ENCODE data around the gene SARM1.

Gene SARM1

GRCh38 chr17:28368915-28369683 is 2.4 kb upstream of the SARM1 start:
- no peak for DNase-seq (ENCODE audit: low spot score)

GRCh38 chr17:28369684-28370034 is 1.8 kb upstream of the SARM1 start:
- no peak for DNase-seq (ENCODE audit: low spot score)

- DNase-seq (ENCODE audit: low spot score): no peak
Observed at GRCh38 chr17:28370035-28370743, 1.3 kb upstream of the SARM1 start, which contains the start of gene VTN. Gene VTN (minus strand): TSS chr17:28370307. CDS start chr17:28370203, 104 bp downstream.

- no peak for DNase-seq (ENCODE audit: low spot score)
Observed at GRCh38 chr17:28370744-28371103, 770 bp upstream of the SARM1 start.

- DNase-seq (ENCODE audit: low spot score): no peak
Observed at GRCh38 chr17:28372203-28372944, 880 bp downstream of the SARM1 start.

- DNase-seq (ENCODE audit: low spot score): no peak
Observed at GRCh38 chr17:28372945-28373274, 1.4 kb downstream of the SARM1 start.

- DNase-seq (ENCODE audit: low spot score): no peak
Observed at GRCh38 chr17:28379814-28380801, 8.6 kb downstream of the SARM1 start.

GRCh38 chr17:28381141-28381825 is 9.8 kb downstream of the SARM1 start:
- no peak for DNase-seq (ENCODE audit: low spot score)

- no peak for DNase-seq (ENCODE audit: low spot score)
Observed at GRCh38 chr17:28384281-28385036, 13.0 kb downstream of the SARM1 start.

GRCh38 chr17:28385037-28385400 is 13.5 kb downstream of the SARM1 start:
- no peak for DNase-seq (ENCODE audit: low spot score)

GRCh38 chr17:28385406-28385805 is 13.9 kb downstream of the SARM1 start:
- DNase-seq (ENCODE audit: low spot score): no peak

- no peak for DNase-seq (ENCODE audit: low spot score)
Observed at GRCh38 chr17:28386391-28386790, 14.9 kb downstream of the SARM1 start.

- no peak for DNase-seq (ENCODE audit: low spot score)
Observed at GRCh38 chr17:28388106-28388505, 16.6 kb downstream of the SARM1 start.

- DNase-seq (ENCODE audit: low spot score): no peak
Observed at GRCh38 chr17:28390141-28390540, 18.6 kb downstream of the SARM1 start.

GRCh38 chr17:28390563-28390962 is 19.1 kb downstream of the SARM1 start:
- DNase-seq (ENCODE audit: low spot score): no peak

- DNase-seq (ENCODE audit: low spot score): no peak
Observed at GRCh38 chr17:28390984-28391383, 19.5 kb downstream of the SARM1 start.

GRCh38 chr17:28391401-28391800 is 19.9 kb downstream of the SARM1 start:
- DNase-seq (ENCODE audit: low spot score): no peak

GRCh38 chr17:28392491-28392890 is 21.0 kb downstream of the SARM1 start:
- DNase-seq (ENCODE audit: low spot score): no peak

GRCh38 chr17:28394337-28395116 is 23.0 kb downstream of the SARM1 start:
- no peak for DNase-seq (ENCODE audit: low spot score)

GRCh38 chr17:28395426-28395825 is 23.9 kb downstream of the SARM1 start:
- DNase-seq (ENCODE audit: low spot score): no peak
